Liver (tissue), 9 donors: ENCODE results near the gene SPOUT1. TPM values are rescaled to one million over a fixed set of nuclear protein-coding genes. Genes with fewer than 3 reads are reported as not detected.

ENCODE experiments used
- DNase-seq: peaks from one replicate; pipeline ENCODE4 v3.0.0-alpha.2; 2017; ENCODE audit warnings: low spot score
- H3K27ac ChIP-seq, 2 donors: one replicate each; pipeline ENCODE4 v1.7.0; 2013; ENCODE audit warnings: inconsistent platforms in 2 of 2, low read length in 2 of 2, control low read depth in 1 of 2, low read depth in 1 of 2, mild to moderate bottlenecking in 1 of 2
- H3K27me3 ChIP-seq, 4 donors: one replicate each; pipeline versions ENCODE4 v1.6.1 to v1.7.0; 2013; ENCODE audit warnings: low read length in 3 of 4, inconsistent platforms in 1 of 4, mild to moderate bottlenecking in 1 of 4, moderate library complexity in 1 of 4; ENCODE audit not compliant: control insufficient read depth in 4 of 4, insufficient read depth in 4 of 4
- H3K36me3 ChIP-seq, 4 donors: one replicate each; pipeline versions ENCODE4 v1.6.1 to v1.7.0; 2013; ENCODE audit warnings: low read length in 3 of 4, mild to moderate bottlenecking in 3 of 4, low read depth in 1 of 4, moderate library complexity in 1 of 4; ENCODE audit not compliant: control insufficient read depth in 4 of 4, insufficient read depth in 3 of 4
- H3K4me1 ChIP-seq, 4 donors: one replicate each; pipeline versions ENCODE4 v1.6.1 to v1.7.0; 2013; ENCODE audit warnings: low read length in 3 of 4, mild to moderate bottlenecking in 3 of 4, moderate library complexity in 1 of 4; ENCODE audit not compliant: control insufficient read depth in 4 of 4, insufficient read depth in 4 of 4
- H3K4me3 ChIP-seq, 3 donors: one replicate each; pipeline versions ENCODE4 v1.6.1 to v1.7.0; 2013; ENCODE audit warnings: low read length in 3 of 3, control low read depth in 1 of 3, low read depth in 1 of 3, mild to moderate bottlenecking in 1 of 3
- H3K9ac ChIP-seq, 2 donors: one replicate each; pipeline ENCODE4 v1.7.0; 2013; ENCODE audit warnings: low read length in 2 of 2, mild to moderate bottlenecking in 2 of 2, moderate library complexity in 2 of 2, control low read depth in 1 of 2, low read depth in 1 of 2
- H3K9me3 ChIP-seq, 4 donors: one replicate each; pipeline versions ENCODE4 v1.6.1 to v1.7.0; 2013; ENCODE audit warnings: low read length in 3 of 4; ENCODE audit not compliant: control insufficient read depth in 4 of 4
- EGR1 ChIP-seq, 2 donors: IDR thresholded peaks; 2 replicates each; pipeline ENCODE4 v1.6.1; 2016 to 2018; ENCODE audit warnings: antibody characterized with exemption in 2 of 2, low read depth in 2 of 2
- FOXA1 ChIP-seq: IDR thresholded peaks from 2 replicates; pipeline ENCODE4 v1.6.1; 2016; ENCODE audit warnings: antibody characterized with exemption
- FOXA2 ChIP-seq: IDR thresholded peaks from 2 replicates; pipeline ENCODE4 v1.6.1; 2016; ENCODE audit warnings: antibody characterized with exemption
- GABPA ChIP-seq, 2 donors: IDR thresholded peaks in 1 of 2; conservative IDR thresholded peaks in 1 of 2; 2 replicates each; pipeline ENCODE4 v1.6.1; 2016; ENCODE audit warnings: antibody characterized with exemption in 2 of 2, mild to moderate bottlenecking in 1 of 2, moderate library complexity in 1 of 2
- HNF4A ChIP-seq, 2 donors: conservative IDR thresholded peaks; 2 replicates each; pipeline ENCODE4 v1.6.1; 2016; ENCODE audit warnings: antibody characterized with exemption in 2 of 2, mild to moderate bottlenecking in 2 of 2
- HNF4G ChIP-seq: IDR thresholded peaks from 2 replicates; pipeline ENCODE4 v1.6.1; 2016; ENCODE audit warnings: antibody characterized with exemption
- JUND ChIP-seq, 2 donors: IDR thresholded peaks; 2 replicates each; pipeline ENCODE4 v1.6.1; 2016; ENCODE audit warnings: antibody characterized with exemption in 2 of 2
- NR2F2 ChIP-seq: IDR thresholded peaks from 2 replicates; pipeline ENCODE4 v1.6.1; 2016; ENCODE audit warnings: antibody characterized with exemption
- RAD21 ChIP-seq, 2 donors: IDR thresholded peaks; 2 replicates each; pipeline ENCODE4 v1.6.1; 2016; ENCODE audit warnings: antibody characterized with exemption in 2 of 2, mild to moderate bottlenecking in 2 of 2
- RXRA ChIP-seq, 2 donors: IDR thresholded peaks; 2 replicates each; pipeline ENCODE4 v1.6.1; 2017 to 2018; ENCODE audit warnings: antibody characterized with exemption in 2 of 2, mild to moderate bottlenecking in 1 of 2
- SP1 ChIP-seq: IDR thresholded peaks from 2 replicates; pipeline ENCODE4 v1.6.1; 2018; ENCODE audit warnings: antibody characterized with exemption, mild to moderate bottlenecking
- TAF1 ChIP-seq: conservative IDR thresholded peaks from 2 replicates; pipeline ENCODE4 v1.6.1; 2016; ENCODE audit warnings: antibody characterized with exemption, mild to moderate bottlenecking
- YY1 ChIP-seq: IDR thresholded peaks from 2 replicates; pipeline ENCODE4 v1.6.1; 2016; ENCODE audit warnings: antibody characterized with exemption, mild to moderate bottlenecking
- WGBS: extraction: QIAGEN DNeasy Blood & Tissue Kit; methylation state at CpG from one replicate; pipeline ENCODE4 v1.1.7; 2013; 5-methylcytosine and 5-hydroxymethylcytosine counted together
- polyA plus RNA-seq, 2 donors: library from polyadenylated mRNA; stranded (reverse) in 1 of 2; unstranded in 1 of 2; fragments of 200-250 nt in 1 of 2; fragments of >200 nt in 1 of 2; fragmentation: Nextera tagmentation in 1 of 2; extraction: Ambion mirVana in 1 of 2; gene quantifications; one replicate each; pipeline versions ENCODE4 v1.2.1 to v1.2.3, GENCODE V29; 2013 to 2015
- total RNA-seq, 2 donors: library from RNA; depleted of rRNA; stranded (reverse); fragments of >200 nt; gene quantifications; one replicate each; pipeline ENCODE4 v1.2.3, GENCODE V29; 2014
- TF ChIP-seq, protein P1 (sequence below): fragments of 150-350 bp; IDR thresholded peaks from 2 replicates; pipeline ENCODE4 v1.5.1; 2017; ENCODE audit warnings: improper control_type of control experiment, low read depth, low read length; ENCODE audit not compliant: missing input control
- TF ChIP-seq, protein P2 (sequence below): IDR thresholded peaks from 2 replicates; pipeline ENCODE4 v1.6.1; 2016; ENCODE audit warnings: antibody characterized with exemption
- TF ChIP-seq, protein P3 (sequence below): IDR thresholded peaks from 2 replicates; pipeline ENCODE4 v1.6.1; 2016; ENCODE audit warnings: antibody characterized with exemption, mild to moderate bottlenecking
- TF ChIP-seq, protein P4 (sequence below): IDR thresholded peaks from 2 replicates; pipeline ENCODE4 v1.6.1; 2016; ENCODE audit warnings: antibody characterized with exemption
- TF ChIP-seq, protein P5 (sequence below): IDR thresholded peaks from 2 replicates; pipeline ENCODE4 v1.6.1; 2016; ENCODE audit warnings: antibody characterized with exemption
- donor health status: healthy.
- donor health status: healthy.
- donor health status: healthy.
- donor health status: healthy.
- donor health status: healthy.

Gene SPOUT1
- total and polyA plus RNA-seq, 4 donors = 9.0 to 30.1 (median 14.5) TPM

DNA sequence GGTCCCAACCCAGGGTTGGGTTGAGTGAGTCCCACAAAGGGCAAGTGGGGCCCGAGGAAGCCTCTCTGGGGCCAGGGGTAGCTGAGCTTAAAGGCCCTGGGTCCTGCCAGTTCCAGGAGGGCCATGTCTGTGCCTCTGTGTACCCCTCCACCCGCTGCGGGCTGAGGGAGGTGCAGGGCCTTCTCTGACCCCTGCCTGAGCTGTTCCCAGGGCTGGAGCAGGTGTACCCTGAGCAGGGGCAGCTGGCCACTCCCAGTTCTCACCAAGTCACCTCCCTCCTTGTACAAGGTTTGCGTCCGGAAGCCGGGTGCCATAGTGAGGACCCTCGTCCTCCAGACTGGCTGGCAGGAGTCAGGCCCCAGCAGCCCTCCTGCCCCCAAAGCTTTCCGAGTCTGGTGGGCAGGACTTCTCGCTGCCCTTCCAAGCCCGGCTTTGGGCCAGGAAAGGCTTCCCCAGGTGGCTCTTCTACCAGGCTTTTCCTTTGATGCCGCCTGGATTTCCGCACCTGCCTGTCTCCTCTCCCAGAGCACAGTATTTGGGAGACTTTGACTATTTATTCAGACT, 20.5 kb downstream of the SPOUT1 start:
- H3K4me3 ChIP-seq = no peak overlapping the region
- no peak overlapping the region for H3K27ac ChIP-seq
- TF ChIP-seq EGR1 (IDR thresholded peaks at IDR 0.05; ENCODE audit: low read depth in 2 of 2) (no peak), HNF4G (no peak), NR2F2 (no peak), TAF1 (no peak), RAD21 (IDR thresholded peaks at IDR 0.05) (no peak), RXRA (IDR thresholded peaks at IDR 0.05) (no peak), YY1 (no peak), JUND (IDR thresholded peaks at IDR 0.05) (no peak), FOXA2 (no peak)
- H3K4me1 ChIP-seq = no peaks in the 10 kb centered on the region
- no peak overlapping the region for H3K9ac ChIP-seq
- no peak for DNase-seq
- H3K36me3 ChIP-seq = peaks cover 19 to 38% (median 21%) of the 10 kb centered on the region in 4 donors
- H3K27me3 ChIP-seq = no peaks in the 10 kb centered on the region
- H3K9me3 ChIP-seq = no peaks in the 10 kb centered on the region
- WGBS = 97% methylated on average over 12 of the region's 12 CpGs

DNA sequence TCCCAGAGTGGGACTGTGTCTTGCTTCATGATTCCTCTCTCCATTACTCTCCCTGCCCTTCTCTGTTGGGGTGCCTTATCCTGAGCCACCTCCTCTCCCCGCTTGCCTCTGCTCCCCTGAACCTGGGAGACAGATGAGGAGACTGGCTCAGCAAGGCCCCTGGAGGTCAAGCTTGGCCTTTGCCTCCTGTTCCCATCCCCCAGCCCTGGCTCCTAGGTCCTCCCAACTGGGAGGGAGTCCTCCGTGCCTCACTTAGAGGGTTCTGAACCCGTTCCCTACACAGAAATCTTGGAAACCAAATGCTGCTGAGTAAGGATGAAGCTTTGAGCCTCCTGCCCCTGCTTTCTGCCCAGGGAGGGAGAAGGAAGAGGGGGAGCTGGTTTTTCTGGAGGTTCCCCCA, 21.1 kb downstream of the SPOUT1 start:
- no peaks in the 10 kb centered on the region for H3K9me3 ChIP-seq
- H3K27ac ChIP-seq = no peak overlapping the region
- H3K4me3 ChIP-seq = no peak overlapping the region
- H3K27me3 ChIP-seq = no peaks in the 10 kb centered on the region
- peaks cover 23 to 43% (median 26%) of the 10 kb centered on the region in 4 donors for H3K36me3 ChIP-seq
- TF ChIP-seq, protein P1, sequence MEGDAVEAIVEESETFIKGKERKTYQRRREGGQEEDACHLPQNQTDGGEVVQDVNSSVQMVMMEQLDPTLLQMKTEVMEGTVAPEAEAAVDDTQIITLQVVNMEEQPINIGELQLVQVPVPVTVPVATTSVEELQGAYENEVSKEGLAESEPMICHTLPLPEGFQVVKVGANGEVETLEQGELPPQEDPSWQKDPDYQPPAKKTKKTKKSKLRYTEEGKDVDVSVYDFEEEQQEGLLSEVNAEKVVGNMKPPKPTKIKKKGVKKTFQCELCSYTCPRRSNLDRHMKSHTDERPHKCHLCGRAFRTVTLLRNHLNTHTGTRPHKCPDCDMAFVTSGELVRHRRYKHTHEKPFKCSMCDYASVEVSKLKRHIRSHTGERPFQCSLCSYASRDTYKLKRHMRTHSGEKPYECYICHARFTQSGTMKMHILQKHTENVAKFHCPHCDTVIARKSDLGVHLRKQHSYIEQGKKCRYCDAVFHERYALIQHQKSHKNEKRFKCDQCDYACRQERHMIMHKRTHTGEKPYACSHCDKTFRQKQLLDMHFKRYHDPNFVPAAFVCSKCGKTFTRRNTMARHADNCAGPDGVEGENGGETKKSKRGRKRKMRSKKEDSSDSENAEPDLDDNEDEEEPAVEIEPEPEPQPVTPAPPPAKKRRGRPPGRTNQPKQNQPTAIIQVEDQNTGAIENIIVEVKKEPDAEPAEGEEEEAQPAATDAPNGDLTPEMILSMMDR = no peak
- TF ChIP-seq GABPA (IDR thresholded peaks at IDR 0.05 in 1 of 2, conservative IDR thresholded peaks at IDR 0.05 in 1 of 2) (no peak), JUND (IDR thresholded peaks at IDR 0.05) (no peak), TAF1 (no peak), HNF4A (conservative IDR thresholded peaks at IDR 0.05) (no peak), FOXA2 (no peak), NR2F2 (no peak), FOXA1 (no peak), YY1 (no peak), HNF4G (no peak), EGR1 (IDR thresholded peaks at IDR 0.05; ENCODE audit: low read depth in 2 of 2) (no peak), RXRA (IDR thresholded peaks at IDR 0.05) (no peak), RAD21 (IDR thresholded peaks at IDR 0.05) (no peak), SP1 (no peak)
- TF ChIP-seq, protein P2, sequence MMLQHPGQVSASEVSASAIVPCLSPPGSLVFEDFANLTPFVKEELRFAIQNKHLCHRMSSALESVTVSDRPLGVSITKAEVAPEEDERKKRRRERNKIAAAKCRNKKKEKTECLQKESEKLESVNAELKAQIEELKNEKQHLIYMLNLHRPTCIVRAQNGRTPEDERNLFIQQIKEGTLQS = no peak
- TF ChIP-seq, protein P3, sequence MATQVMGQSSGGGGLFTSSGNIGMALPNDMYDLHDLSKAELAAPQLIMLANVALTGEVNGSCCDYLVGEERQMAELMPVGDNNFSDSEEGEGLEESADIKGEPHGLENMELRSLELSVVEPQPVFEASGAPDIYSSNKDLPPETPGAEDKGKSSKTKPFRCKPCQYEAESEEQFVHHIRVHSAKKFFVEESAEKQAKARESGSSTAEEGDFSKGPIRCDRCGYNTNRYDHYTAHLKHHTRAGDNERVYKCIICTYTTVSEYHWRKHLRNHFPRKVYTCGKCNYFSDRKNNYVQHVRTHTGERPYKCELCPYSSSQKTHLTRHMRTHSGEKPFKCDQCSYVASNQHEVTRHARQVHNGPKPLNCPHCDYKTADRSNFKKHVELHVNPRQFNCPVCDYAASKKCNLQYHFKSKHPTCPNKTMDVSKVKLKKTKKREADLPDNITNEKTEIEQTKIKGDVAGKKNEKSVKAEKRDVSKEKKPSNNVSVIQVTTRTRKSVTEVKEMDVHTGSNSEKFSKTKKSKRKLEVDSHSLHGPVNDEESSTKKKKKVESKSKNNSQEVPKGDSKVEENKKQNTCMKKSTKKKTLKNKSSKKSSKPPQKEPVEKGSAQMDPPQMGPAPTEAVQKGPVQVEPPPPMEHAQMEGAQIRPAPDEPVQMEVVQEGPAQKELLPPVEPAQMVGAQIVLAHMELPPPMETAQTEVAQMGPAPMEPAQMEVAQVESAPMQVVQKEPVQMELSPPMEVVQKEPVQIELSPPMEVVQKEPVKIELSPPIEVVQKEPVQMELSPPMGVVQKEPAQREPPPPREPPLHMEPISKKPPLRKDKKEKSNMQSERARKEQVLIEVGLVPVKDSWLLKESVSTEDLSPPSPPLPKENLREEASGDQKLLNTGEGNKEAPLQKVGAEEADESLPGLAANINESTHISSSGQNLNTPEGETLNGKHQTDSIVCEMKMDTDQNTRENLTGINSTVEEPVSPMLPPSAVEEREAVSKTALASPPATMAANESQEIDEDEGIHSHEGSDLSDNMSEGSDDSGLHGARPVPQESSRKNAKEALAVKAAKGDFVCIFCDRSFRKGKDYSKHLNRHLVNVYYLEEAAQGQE = no peak
- TF ChIP-seq, protein P4, sequence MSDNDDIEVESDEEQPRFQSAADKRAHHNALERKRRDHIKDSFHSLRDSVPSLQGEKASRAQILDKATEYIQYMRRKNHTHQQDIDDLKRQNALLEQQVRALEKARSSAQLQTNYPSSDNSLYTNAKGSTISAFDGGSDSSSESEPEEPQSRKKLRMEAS = no peak
- TF ChIP-seq, protein P5, sequence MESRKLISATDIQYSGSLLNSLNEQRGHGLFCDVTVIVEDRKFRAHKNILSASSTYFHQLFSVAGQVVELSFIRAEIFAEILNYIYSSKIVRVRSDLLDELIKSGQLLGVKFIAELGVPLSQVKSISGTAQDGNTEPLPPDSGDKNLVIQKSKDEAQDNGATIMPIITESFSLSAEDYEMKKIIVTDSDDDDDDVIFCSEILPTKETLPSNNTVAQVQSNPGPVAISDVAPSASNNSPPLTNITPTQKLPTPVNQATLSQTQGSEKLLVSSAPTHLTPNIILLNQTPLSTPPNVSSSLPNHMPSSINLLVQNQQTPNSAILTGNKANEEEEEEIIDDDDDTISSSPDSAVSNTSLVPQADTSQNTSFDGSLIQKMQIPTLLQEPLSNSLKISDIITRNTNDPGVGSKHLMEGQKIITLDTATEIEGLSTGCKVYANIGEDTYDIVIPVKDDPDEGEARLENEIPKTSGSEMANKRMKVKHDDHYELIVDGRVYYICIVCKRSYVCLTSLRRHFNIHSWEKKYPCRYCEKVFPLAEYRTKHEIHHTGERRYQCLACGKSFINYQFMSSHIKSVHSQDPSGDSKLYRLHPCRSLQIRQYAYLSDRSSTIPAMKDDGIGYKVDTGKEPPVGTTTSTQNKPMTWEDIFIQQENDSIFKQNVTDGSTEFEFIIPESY = no peak
- no peak for DNase-seq
- H3K4me1 ChIP-seq = no peaks in the 10 kb centered on the region
- H3K9ac ChIP-seq = no peak overlapping the region
- 95% methylated on average over 3 of the region's 3 CpGs for WGBS
